Activated T-cell treated with anti-CD3 and anti-CD28 coated beads for 24 hours (primary cell): ENCODE measurements around the gene POLR2L.

Experiments used
- DNase-seq: peaks from one replicate; pipeline ENCODE4 v3.0.0-alpha.2; 2020; ENCODE audit warnings: low read depth

POLR2L gene

GRCh38 chr11:842370-843002 is at the start of gene POLR2L, which contains the start of gene TSPAN4:
TSS of gene POLR2L (minus strand) at chr11:842529. CDS start at chr11:842508, 21 bp downstream.
TSS of gene TSPAN4 (plus strand) at chr11:842852. CDS start at chr11:850305, 7,453 bp downstream.
- peak; percentile 81 for DNase-seq

GRCh38 chr11:890794-891540 is 48.6 kb upstream of the POLR2L start:
- no peak for DNase-seq

GRCh38 chr11:889687-890475 is 47.6 kb upstream of the POLR2L start:
- no peak for DNase-seq

GRCh38 chr11:889257-889656 is 46.9 kb upstream of the POLR2L start:
- DNase-seq: no peak

GRCh38 chr11:888310-889212 is 46.2 kb upstream of the POLR2L start:
- no peak for DNase-seq

GRCh38 chr11:887589-887988 is 45.3 kb upstream of the POLR2L start:
- no peak for DNase-seq

- no peak for DNase-seq
Observed at GRCh38 chr11:886568-886967, 44.2 kb upstream of the POLR2L start.

GRCh38 chr11:884578-885070 is 42.3 kb upstream of the POLR2L start:
- DNase-seq: no peak

- DNase-seq: no peak
Observed at GRCh38 chr11:883527-883926, 41.2 kb upstream of the POLR2L start.

- no peak for DNase-seq
Observed at GRCh38 chr11:882596-882995, 40.3 kb upstream of the POLR2L start.

- no peak for DNase-seq
Observed at GRCh38 chr11:880447-880846, 38.1 kb upstream of the POLR2L start.

GRCh38 chr11:877565-877964 is 35.2 kb upstream of the POLR2L start:
- DNase-seq: peak; percentile 20

- DNase-seq: no peak
Observed at GRCh38 chr11:876545-876944, 34.2 kb upstream of the POLR2L start.

GRCh38 chr11:875769-876301 is 33.5 kb upstream of the POLR2L start:
- no peak for DNase-seq

GRCh38 chr11:875203-875602 is 32.9 kb upstream of the POLR2L start:
- no peak for DNase-seq

- no peak for DNase-seq
Observed at GRCh38 chr11:873706-874105, 31.4 kb upstream of the POLR2L start.

- DNase-seq: no peak
Observed at GRCh38 chr11:872799-873198, 30.5 kb upstream of the POLR2L start.

- DNase-seq: no peak
Observed at GRCh38 chr11:871472-871871, 29.1 kb upstream of the POLR2L start.

- no peak for DNase-seq
Observed at GRCh38 chr11:870418-870817, 28.1 kb upstream of the POLR2L start.

- DNase-seq: no peak
Observed at GRCh38 chr11:870127-870413, 27.7 kb upstream of the POLR2L start.

GRCh38 chr11:869399-870126 is 27.2 kb upstream of the POLR2L start:
- no peak for DNase-seq
